Ramos (cell line): ENCODE measurements around the gene IVNS1ABP.
"Not testable (repeated sequence)": the region's sequence is repeated elsewhere in the genome, so short reads cannot be mapped to it uniquely, and the experiment has no call there.

ENCODE experiments used
- in situ Hi-C: fragments of 300-500 bp; cut with MboI; formaldehyde crosslinking; loops from one replicate; pipeline ENCODE4 v1.14.3; 2022; ENCODE audit warnings: low sequenced_read_pairs; ENCODE audit not compliant: unreplicated experiment

The IVNS1ABP gene

GRCh38 chr1:185317034-185317885, at the start of gene IVNS1ABP:
Gene IVNS1ABP (minus strand): TSS chr1:185317243. CDS start chr1:185309493, 7,750 bp downstream.
- in situ Hi-C loops = loop anchor here (25.0 kb wide), 1 partner anchor 1020 kb away; no protein-coding TSS in a partner anchor

DNA sequence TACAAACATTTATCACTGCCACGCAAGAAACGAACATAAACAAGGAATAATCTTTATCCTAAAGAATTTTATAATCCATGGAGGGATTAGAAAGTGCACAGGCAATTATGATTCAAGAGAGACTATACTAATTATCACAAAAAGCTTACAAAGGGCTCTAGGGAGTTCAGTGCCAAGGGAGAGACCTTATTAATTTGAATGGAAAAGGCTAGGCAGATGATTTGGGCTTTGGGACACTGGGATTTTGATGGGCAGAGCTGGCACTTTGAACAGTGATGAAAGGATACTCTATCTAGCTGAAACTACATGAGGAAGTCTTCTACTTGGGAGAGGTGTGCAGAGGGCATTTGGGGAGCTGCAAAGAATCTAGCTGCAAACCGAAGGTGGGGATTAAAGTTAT, 48.9 kb upstream of the IVNS1ABP start:
- in situ Hi-C loops = no loop called here

DNA sequence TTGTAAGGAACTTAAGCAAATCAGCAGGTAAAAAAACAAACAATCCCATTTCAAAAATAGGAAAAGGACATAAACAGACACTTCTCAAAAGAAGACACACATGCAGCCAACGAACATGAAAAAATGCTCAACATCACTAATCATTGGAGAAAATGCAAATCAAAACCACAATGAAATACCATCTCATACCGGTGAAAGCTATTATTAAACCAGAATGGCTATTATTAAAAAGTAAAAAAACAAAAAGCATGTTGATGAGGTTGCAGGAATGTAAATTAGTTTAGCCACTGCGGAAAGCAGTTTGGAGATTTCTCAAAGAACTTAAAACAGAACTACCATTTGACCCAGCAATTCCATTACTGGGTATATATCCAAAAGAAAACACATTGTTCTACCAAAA, 47.5 kb upstream of the IVNS1ABP start:
- in situ Hi-C loops = not testable (repeated sequence)

DNA sequence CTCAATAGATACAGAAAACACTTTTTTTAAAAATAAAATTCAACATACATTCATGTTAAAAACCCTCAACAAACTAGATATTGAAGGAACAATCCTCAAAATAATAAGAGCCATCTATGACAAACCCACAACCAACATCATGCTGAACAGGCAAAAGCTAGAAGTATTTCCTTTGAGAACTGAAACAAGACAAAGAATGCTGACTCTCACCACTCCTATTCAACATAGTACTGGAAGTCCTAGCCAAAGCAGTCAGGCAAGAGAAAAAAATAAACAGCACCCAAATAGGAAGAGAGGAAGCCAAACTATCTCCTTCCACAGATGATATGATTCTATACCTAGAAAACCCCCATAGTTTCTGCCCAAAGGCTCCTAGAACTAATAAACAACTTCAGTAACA, 46.2 kb upstream of the IVNS1ABP start:
- in situ Hi-C loops = no loop called here

DNA sequence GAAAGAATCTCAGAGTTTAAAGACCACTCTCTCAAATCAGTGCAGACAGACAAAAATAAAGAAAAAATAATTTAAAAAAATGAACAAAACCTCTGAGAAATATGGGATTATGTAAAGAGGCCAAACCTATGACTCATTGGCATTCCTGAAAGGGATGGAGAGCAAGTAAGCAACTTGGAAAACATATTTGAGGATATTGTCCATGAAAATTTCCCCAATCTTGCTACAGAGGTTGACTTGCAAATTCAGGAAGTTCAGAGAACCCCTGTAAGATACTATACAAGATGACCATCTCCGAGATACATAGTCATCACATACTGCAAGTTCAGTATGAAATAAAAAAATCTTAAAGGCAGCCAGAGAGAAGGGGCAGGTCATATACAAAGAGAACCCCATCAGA, 43.7 kb upstream of the IVNS1ABP start:
- in situ Hi-C loops = no loop called here

DNA sequence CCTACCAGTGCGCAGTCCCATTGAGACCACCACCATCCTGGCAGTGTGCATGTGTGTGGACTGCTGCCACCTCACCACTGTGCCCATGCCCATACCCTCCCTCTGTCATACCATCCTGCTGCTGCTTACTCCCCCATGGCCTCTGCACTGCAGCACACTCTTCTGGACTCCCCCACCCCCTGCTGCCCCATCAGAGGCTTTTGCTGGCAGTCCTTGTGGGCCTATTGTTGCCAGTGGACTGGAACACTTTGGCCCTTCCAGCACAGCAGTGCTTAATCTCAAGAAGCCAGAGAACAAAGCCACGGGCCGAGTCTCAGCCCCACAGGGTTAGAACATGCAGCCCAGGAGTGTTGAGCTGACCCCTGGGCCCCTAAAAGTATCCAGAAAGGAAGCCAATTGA, 41.9 kb upstream of the IVNS1ABP start:
- in situ Hi-C loops = no loop called here

- in situ Hi-C loops = no loop called here
These were observed 38.9 kb upstream of the IVNS1ABP start for GRCh38 chr1:185355947-185356346.

GRCh38 chr1:185353124-185353523, 36.1 kb upstream of the IVNS1ABP start:
- in situ Hi-C loops = no loop called here

DNA sequence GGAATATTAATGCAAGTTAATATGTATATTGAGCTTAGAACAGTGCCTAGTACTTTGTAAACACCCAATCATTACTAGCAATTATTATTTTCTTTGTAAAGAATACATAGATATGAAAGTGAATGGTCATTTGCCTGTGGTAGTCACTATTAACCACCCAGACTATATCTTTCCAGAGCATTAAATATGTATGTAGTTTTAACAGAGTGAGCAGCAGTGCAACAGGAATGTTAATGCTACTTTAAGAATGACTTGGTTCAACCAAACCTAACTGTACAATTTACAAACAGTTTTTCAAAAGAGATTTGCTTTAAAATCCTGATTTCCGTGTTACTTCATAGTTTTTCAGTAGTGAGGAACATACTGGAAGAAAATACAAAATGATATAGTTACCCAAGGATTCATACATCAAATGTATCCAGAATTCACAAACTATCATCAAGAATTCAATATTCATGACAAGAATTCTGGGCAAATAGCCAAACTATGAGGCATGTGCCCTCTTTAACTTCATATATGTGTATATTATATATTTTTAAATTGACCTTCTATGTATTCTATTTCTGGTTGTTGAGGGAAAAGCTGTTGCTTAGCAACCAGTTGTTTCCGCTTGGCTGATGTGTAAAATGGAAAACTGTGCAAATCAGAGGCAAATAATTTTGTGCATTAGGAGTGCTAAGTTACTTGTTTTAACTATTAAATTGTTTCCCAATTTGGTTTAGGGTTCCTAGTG, 34.9 kb upstream of the IVNS1ABP start:
- in situ Hi-C loops = no loop called here

- in situ Hi-C loops = no loop called here
These were observed 33.0 kb upstream of the IVNS1ABP start for GRCh38 chr1:185350027-185350442.

DNA sequence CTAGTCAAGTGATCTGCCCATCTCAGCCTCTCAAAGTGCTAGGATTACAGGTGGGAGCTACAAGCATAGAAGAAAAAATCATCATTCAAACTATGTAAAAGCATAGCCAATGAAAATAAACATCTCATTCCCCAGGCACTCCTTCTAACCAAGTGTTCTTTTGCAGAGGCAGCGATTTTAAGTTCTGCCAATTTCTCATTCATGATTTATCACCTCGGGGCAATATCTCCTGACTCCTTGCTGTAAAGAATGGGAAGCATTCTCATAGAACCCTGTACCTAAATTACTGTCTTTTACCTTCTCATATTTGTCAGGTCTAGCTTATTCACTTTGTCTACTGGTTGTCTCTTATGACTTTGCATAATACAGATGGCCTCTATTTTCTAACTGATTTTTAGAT, 32.5 kb upstream of the IVNS1ABP start:
- in situ Hi-C loops = no loop called here

DNA sequence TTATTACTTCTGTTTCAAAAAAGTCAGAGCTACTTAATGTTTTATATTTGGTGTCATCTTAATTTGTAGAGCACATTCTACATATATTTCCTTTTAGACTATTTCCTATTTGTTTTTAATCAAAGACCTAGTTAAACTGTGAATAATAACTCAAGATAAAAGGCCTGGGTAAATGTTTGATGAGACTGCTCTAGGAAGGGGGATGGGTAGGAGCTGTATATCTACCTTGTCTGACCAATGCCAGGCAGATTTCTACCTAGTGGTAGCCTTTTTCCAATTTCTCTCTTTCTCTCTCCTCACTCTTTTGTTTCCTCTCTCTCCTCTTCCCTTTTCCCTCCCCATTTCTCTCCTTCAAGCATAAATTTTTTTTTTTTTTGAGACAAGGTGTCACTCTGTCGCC, 31.9 kb upstream of the IVNS1ABP start:
- in situ Hi-C loops = no loop called here

DNA sequence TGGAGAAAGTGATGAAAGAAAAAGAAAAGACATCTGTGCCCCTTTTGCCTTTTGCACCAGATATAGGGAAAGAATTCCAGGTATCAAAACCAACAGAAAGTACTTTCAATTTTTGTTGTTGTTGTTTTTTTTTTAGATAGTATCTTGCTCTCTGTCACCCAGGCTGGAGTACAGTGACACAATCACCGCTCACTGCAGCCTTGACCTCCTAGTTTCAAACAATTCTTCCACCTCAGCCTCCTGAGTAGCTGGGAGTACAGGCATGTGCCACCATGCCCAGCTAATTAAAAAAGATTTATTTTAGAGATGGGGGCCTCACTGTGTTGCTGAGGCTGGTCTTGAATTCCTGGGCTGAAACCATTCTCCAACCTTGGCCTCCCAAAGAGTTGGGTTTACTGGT, 31.3 kb upstream of the IVNS1ABP start:
- in situ Hi-C loops = no loop called here

DNA sequence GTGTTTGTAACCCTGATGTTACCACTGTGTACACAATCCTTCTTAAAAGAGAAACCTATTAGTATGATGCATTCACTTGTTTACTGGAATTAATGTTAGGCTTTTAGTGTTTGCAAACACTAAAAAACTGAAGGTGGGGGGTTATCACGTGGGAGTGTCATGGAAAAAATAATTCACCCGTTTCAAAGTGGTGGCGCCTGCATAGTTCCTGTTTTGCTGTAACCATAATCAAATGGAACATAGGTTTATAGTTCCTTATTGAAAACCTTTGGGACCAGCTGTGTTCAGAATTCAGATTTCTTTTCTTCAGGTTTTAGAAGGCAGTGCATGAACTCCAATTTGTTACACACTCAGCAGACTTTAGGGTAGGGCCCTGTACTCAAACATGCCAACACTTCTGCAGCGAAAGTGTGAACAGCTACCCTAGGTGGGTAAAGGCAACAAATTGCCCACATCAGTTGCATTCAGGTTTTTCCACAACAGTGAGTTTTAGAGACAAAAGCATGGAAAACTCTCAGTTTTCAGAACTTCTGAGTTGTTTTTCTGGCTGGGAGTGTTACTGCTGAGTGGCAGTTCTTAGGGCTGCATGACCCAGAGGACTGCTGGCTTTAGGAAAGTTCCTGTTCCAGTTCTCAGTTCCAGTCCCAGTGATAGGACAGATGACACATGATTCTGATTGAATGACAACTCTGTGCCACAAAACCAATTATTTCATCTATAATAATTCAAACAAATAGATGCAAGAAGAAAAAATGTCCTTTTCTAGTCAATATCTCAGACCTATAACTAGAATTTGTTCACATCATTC, 29.1 kb upstream of the IVNS1ABP start:
- in situ Hi-C loops = no loop called here

- in situ Hi-C loops = no loop called here
These were observed 26.3 kb upstream of the IVNS1ABP start for GRCh38 chr1:185343306-185343705.

DNA sequence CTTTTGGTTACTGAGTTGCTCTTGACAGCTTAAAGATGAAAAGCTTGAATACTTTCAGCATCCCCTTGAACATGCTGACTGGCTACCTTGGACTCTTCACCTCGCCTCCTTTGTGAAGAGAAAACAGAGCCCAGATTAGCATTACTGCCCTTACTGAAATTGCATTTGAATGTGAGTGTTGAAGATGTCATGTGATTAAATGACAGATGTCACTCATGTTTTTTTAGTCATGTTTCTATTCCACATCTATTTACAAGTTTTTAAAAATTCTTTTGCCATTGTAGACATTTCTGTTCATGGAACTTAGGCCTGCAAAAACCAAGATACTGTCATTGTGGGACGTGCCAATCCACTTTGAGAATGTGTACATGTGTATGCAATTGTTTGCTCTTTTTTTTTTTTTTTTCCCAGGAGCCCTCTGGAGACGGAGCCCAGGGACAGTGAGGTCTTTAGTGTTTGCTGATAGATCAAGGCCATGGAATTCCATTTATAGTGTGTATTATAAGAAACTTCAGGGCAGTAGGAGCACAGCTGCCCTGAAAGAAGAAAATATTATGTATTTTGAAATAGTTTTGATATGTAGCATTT, 25.7 kb upstream of the IVNS1ABP start:
- in situ Hi-C loops = no loop called here

DNA sequence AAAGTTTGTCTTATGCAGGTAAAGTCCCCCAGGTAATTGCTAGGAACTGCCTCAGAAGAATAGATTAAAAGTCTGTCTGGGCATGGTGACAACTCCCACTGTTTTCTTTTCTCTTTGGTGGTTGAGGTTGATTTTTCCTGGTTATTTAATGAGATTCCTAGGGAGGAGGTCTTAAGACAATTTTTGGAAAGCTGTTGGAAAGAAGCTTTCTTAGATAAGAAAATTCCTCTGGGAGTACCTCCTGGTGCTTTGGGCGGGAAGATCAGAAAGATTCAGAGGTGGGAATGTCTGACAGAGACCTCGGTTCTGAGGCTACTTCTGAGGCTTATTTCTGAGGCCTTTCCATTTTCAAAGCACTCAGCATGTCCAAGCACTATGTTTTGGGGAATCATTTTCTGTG, 25.0 kb upstream of the IVNS1ABP start:
- in situ Hi-C loops = no loop called here

DNA sequence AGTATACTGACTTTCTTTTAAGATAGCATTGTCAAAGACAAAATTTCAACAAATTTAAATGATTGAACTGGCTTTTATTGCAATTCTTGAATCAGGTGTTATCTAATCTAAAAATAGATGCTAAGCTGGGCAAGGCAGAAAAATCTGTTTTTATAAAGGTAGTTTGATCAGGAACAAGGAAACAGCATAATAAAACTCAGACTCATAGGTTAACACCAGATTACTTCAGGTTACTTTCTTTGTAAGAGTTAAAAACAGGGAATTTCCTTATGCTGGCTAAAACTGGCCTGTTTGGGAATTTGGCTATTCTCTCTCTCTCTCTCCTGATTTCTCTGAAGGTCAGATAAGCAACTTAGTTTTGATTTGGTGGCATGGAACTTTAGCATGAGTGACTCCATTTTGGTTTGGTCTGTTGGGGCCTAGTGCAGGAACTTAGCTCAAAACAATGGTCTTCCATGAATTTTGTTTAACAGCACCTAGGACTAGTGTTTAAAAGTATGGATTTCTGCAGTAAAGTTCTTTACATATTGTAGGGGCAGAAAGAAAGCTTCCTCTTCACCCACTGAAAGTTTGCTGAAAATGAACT, 24.2 kb upstream of the IVNS1ABP start:
- in situ Hi-C loops = no loop called here

- in situ Hi-C loops = no loop called here
These were observed 21.9 kb upstream of the IVNS1ABP start for GRCh38 chr1:185338719-185339622.
